HCT116 (cell line): Measurements from ENCODE around the gene BICD2. TPM values are rescaled to one million over a fixed set of nuclear protein-coding genes. Genes with fewer than 3 reads are reported as not detected.

ENCODE experiments used
- ATAC-seq: fragments of 200-7000 bp; cut with Tn5 transposase; 2 replicates; pipeline ENCODE4 v1.9.1; 2020; ENCODE audit warnings: mild to moderate bottlenecking, moderate library complexity
- BruUV-seq: library from RNA; stranded (reverse); fragments of 400-500 nt; replicated peaks from 2 replicates; lab custom pipeline; 2021; lab: Mats Ljungman, UMichigan
- CTCF ChIA-PET: fragments of 300-600 bp; sonication (Branson Sonifier 250); formaldehyde crosslinking; loops from one replicate; lab custom pipeline; 2021; ENCODE audit warnings: antibody characterized with exemption; lab: Charles Lee
- POLR2A ChIA-PET: fragments of 300-600, 350-600 bp; sonication (Branson Sonifier 250); formaldehyde crosslinking; loops from one replicate; lab custom pipeline; 2021; ENCODE audit warnings: antibody characterized with exemption; lab: Charles Lee
- RAD21 ChIA-PET, 2 experiments: fragments of 300-600 bp; sonication (Branson Sonifier 250); formaldehyde crosslinking; loops; one replicate each; lab custom pipeline; 2023; ENCODE audit warnings: low total read pairs in 2 of 2; ENCODE audit not compliant: uncharacterized antibody in 2 of 2, unreplicated experiment in 2 of 2, low non-redundant PET in 1 of 2; lab: Charles Lee
- DNase-seq: peaks from one replicate; pipeline ENCODE4 v3.0.0-alpha.2; 2010; ENCODE audit warnings: low read depth, low spot score
- H2AFZ ChIP-seq: fragments of 200-600 bp; shearing (Covaris generic), sonication (generic); 2 replicates; pipeline ENCODE4 v1.6.1; 2017; ENCODE audit warnings: low read depth, mixed run types, mixed read lengths, antibody characterized with exemption, low read length; ENCODE audit not compliant: poor library complexity, severe bottlenecking
- H3K27ac ChIP-seq: 2 replicates; pipeline ENCODE4 v1.5.1; 2012; ENCODE audit warnings: low read depth, low read length
- H3K27me3 ChIP-seq: fragments of 200-600 bp; sonication (generic); 2 replicates; pipeline ENCODE4 v1.6.1; 2016; ENCODE audit warnings: mixed run types, low read length, mixed read lengths; ENCODE audit not compliant: insufficient read depth
- H3K36me3 ChIP-seq, 2 experiments: fragments of 200-500 bp in 1 of 2; fragments of 200-600 bp in 1 of 2; sonication (Bioruptor generic) in 1 of 2; sonication (generic) in 1 of 2; 2 replicates each; pipeline versions ENCODE4 v1.5.1 to v1.6.1; 2014 to 2016; ENCODE audit warnings: low read length in 2 of 2, inconsistent platforms in 1 of 2, mixed read lengths in 1 of 2, mixed run types in 1 of 2; ENCODE audit not compliant: insufficient read depth in 2 of 2, control insufficient read depth in 1 of 2
- H3K4me1 ChIP-seq, 2 experiments: fragments of 200-600 bp in 1 of 2; sonication (generic) in 1 of 2; 2 replicates each; pipeline versions ENCODE4 v1.5.1 to v1.6.1; 2012 to 2017; ENCODE audit warnings: low read length in 2 of 2, inconsistent platforms in 1 of 2, mild to moderate bottlenecking in 1 of 2, mixed read lengths in 1 of 2, mixed run types in 1 of 2, moderate library complexity in 1 of 2; ENCODE audit not compliant: insufficient read depth in 2 of 2, control insufficient read depth in 1 of 2
- H3K4me2 ChIP-seq: fragments of 200-600 bp; sonication (generic); 2 replicates; pipeline ENCODE4 v1.6.1; 2017; ENCODE audit warnings: mixed run types, low read length, mixed read lengths
- H3K4me3 ChIP-seq, 2 experiments: fragments of 200-600 bp in 1 of 2; sonication (generic) in 1 of 2; replicated peaks in 1 of 2; 2 replicates each; pipeline ENCODE4 v1.5.1; 2011 to 2016; ENCODE audit warnings: low read length in 2 of 2, control low read depth in 1 of 2, low read depth in 1 of 2, mild to moderate bottlenecking in 1 of 2, mixed read lengths in 1 of 2, mixed run types in 1 of 2
- H3K79me2 ChIP-seq: fragments of 200-600 bp; sonication (generic); 2 replicates; pipeline ENCODE4 v1.6.1; 2017; ENCODE audit warnings: mild to moderate bottlenecking, mixed run types, low read length, moderate library complexity, mixed read lengths; ENCODE audit not compliant: insufficient read depth
- H3K9ac ChIP-seq: fragments of 200-600 bp; sonication (generic); 2 replicates; pipeline ENCODE4 v1.6.1; 2016; ENCODE audit warnings: low read length, mixed read lengths
- H3K9me2 ChIP-seq: fragments of 200-600 bp; sonication (generic), shearing (Covaris generic); 2 replicates; pipeline ENCODE4 v1.6.1; 2017; ENCODE audit warnings: mixed run types, mild to moderate bottlenecking, moderate library complexity; ENCODE audit not compliant: insufficient read depth
- H3K9me3 ChIP-seq, 2 experiments: fragments of 200-500 bp in 1 of 2; fragments of 200-600 bp in 1 of 2; sonication (Bioruptor generic) in 1 of 2; sonication (generic) in 1 of 2; 2 replicates each; pipeline ENCODE4 v1.6.1; 2014 to 2017; ENCODE audit warnings: low read length in 2 of 2, mixed read lengths in 2 of 2, inconsistent platforms in 1 of 2, low read depth in 1 of 2, mild to moderate bottlenecking in 1 of 2, mixed run types in 1 of 2, moderate library complexity in 1 of 2; ENCODE audit not compliant: control insufficient read depth in 1 of 2, insufficient read depth in 1 of 2
- H4K20me1 ChIP-seq: fragments of 200-600 bp; sonication (generic), shearing (Covaris generic); 2 replicates; pipeline ENCODE4 v1.6.1; 2017; ENCODE audit warnings: mixed run types, mild to moderate bottlenecking, moderate library complexity; ENCODE audit not compliant: insufficient read depth
- CTCF ChIP-seq, 3 experiments: fragments of 200-600 bp in 1 of 3; sonication (generic) in 1 of 3; IDR thresholded peaks in 2 of 3; conservative IDR thresholded peaks in 1 of 3; 2 replicates each; pipeline ENCODE4 v1.5.1; 2012 to 2017; ENCODE audit warnings: low read depth in 2 of 3, low read length in 2 of 3, antibody characterized with exemption in 1 of 3, borderline replicate concordance in 1 of 3, control low read depth in 1 of 3, mild to moderate bottlenecking in 1 of 3, mixed read lengths in 1 of 3, mixed run types in 1 of 3, moderate library complexity in 1 of 3; ENCODE audit not compliant: insufficient read depth in 1 of 3
- ELF1 ChIP-seq: IDR thresholded peaks from 2 replicates; pipeline ENCODE4 v1.6.1; 2012; ENCODE audit warnings: low read depth, borderline replicate concordance
- EZH2 ChIP-seq: fragments of 200-600 bp; sonication (generic); IDR thresholded peaks from 2 replicates; pipeline ENCODE4 v1.6.1; 2017; ENCODE audit warnings: antibody characterized with exemption, mixed run types
- MAX ChIP-seq: IDR thresholded peaks from 2 replicates; pipeline ENCODE4 v1.6.1; 2012
- REST ChIP-seq: IDR thresholded peaks from 2 replicates; pipeline ENCODE4 v1.6.1; 2012; ENCODE audit warnings: low read depth
- SIN3A ChIP-seq: IDR thresholded peaks from 2 replicates; pipeline ENCODE4 v1.6.1; 2012; ENCODE audit warnings: low read depth
- SRF ChIP-seq: IDR thresholded peaks from 2 replicates; pipeline ENCODE4 v1.6.1; 2012; ENCODE audit warnings: low read depth
- TCF7L2 ChIP-seq: IDR thresholded peaks from 2 replicates; pipeline ENCODE4 v1.7.0; 2011; ENCODE audit warnings: borderline replicate concordance, inconsistent platforms; ENCODE audit not compliant: insufficient read depth, insufficient read length; ENCODE audit errors: extremely low read depth
- ZBTB33 ChIP-seq: IDR thresholded peaks from 2 replicates; pipeline ENCODE4 v1.6.1; 2011; ENCODE audit warnings: mild to moderate bottlenecking, low read length, moderate library complexity; ENCODE audit not compliant: insufficient replicate concordance; ENCODE audit errors: extremely low read depth
- intact Hi-C: fragments of 100-400 bp; cut with micrococcal nuclease; formaldehyde crosslinking; loops from 2 replicates; pipeline ENCODE4 v1.10.0; 2022
- total RNA-seq: library from RNA; stranded (reverse); gene quantifications from one replicate; pipeline ENCODE4 v1.2.1, GENCODE V29; 2021; ENCODE audit not compliant: unreplicated experiment

Gene BICD2
- total RNA-seq, 1 experiment from 2014 or later = 23.4 TPM

- TF ChIP-seq ZBTB33 (no peak), TCF7L2 (no peak), SIN3A (no peak), MAX (no peak), ELF1 (no peak)
Observed at GRCh38 chr9:92761686-92762085, 2.9 kb downstream of the BICD2 start (continued).

GRCh38 chr9:92760494-92760893 is 4.1 kb downstream of the BICD2 start:
- TF ChIP-seq REST (no peak), SRF (no peak), ZBTB33 (no peak), MAX (no peak), CTCF (IDR thresholded peaks at IDR 0.05 in 2 of 3, conservative IDR thresholded peaks at IDR 0.05 in 1 of 3; ENCODE audit: borderline replicate concordance in 1 of 3, insufficient read depth in 1 of 3, low read depth in 2 of 3, low read length in 2 of 3) (no peak), SIN3A (no peak), EZH2 (no peak)
- TF ChIP-seq, all 23 proteins: peak for 0
- Histone ChIP-seq H2AFZ (no peak overlapping the region), H3K79me2 (peaks cover 82% of the 10 kb centered on the region), H3K9ac (no peak overlapping the region), H4K20me1 (peaks cover 3% of the 10 kb centered on the region; the same call in 1 of the 2 replicates), H3K4me2 (no peak overlapping the region), H3K36me3 (peaks cover 0 to 4% of the 10 kb centered on the region in 2 experiments; a peak in 1 of 4 replicates), H3K9me2 (no peaks in the 10 kb centered on the region), H3K9me3 (peaks cover 0 to 5% of the 10 kb centered on the region in 2 experiments; a peak in 1 of 4 replicates), H3K27ac (no peak overlapping the region), H3K4me3 (no peak overlapping the region), H3K27me3 (no peaks in the 10 kb centered on the region), H3K4me1 (peaks cover 0 to 11% of the 10 kb centered on the region in 2 experiments; a peak in 3 of 4 replicates)
- POLR2A ChIA-PET = no interaction called here
- DNase-seq (no peak), ATAC-seq (no peak)
- CTCF ChIA-PET = no interaction called here
- BruUV-seq = no TSS peak
- RAD21 ChIA-PET = no interaction called here
- intact Hi-C loops = no loop called here
